Gastroesophageal sphincter (tissue), 3 donors: ENCODE data around the gene PRKCD.

Experiments
- EP300 ChIP-seq: sonication (generic); formaldehyde crosslinking; IDR thresholded peaks from one replicate; pipeline ENCODE4 v1.6.1; 2017; ENCODE audit warnings: antibody characterized with exemption, mild to moderate bottlenecking
- POLR2A ChIP-seq, 2 donors: fragments of 450-650 bp; IDR thresholded peaks; one replicate each; pipeline ENCODE4 v1.6.1; 2017; ENCODE audit warnings: antibody characterized with exemption in 2 of 2, mild to moderate bottlenecking in 2 of 2, moderate library complexity in 1 of 2
- POLR2AphosphoS5 ChIP-seq: sonication (generic); formaldehyde crosslinking; IDR thresholded peaks from one replicate; pipeline ENCODE4 v1.6.1; 2017; ENCODE audit warnings: antibody characterized with exemption
- TF ChIP-seq, protein P1 (sequence below), 4 experiments: fragments of 200-600 bp in 2 of 4; fragments of 450-650 bp in 2 of 4; sonication (generic) in 1 of 4; IDR thresholded peaks; one replicate each; pipeline ENCODE4 v1.5.1; 2017 to 2019; ENCODE audit warnings: antibody characterized with exemption in 4 of 4, mild to moderate bottlenecking in 2 of 4, moderate library complexity in 2 of 4

DNA sequence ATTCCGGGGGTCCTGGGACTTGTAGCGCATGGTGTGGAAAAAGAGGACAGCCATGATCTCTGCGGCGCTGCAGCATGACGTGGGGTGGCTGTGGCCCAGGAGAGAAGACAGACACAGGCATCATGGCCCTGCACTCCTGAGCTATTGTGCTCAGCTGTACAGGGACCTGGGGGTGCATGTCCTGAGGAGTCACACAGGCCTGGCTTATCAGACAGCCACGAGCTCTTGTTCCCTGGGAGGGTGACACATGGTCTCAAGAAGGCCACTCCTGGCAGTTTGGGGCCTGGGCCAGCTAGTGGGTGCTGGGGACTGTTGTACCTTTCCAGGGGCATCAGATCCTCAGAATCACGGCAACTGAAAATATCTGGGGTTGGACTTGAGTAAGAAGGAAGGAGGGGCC, 81.1 kb downstream of the PRKCD start:
- TF ChIP-seq, protein P1, sequence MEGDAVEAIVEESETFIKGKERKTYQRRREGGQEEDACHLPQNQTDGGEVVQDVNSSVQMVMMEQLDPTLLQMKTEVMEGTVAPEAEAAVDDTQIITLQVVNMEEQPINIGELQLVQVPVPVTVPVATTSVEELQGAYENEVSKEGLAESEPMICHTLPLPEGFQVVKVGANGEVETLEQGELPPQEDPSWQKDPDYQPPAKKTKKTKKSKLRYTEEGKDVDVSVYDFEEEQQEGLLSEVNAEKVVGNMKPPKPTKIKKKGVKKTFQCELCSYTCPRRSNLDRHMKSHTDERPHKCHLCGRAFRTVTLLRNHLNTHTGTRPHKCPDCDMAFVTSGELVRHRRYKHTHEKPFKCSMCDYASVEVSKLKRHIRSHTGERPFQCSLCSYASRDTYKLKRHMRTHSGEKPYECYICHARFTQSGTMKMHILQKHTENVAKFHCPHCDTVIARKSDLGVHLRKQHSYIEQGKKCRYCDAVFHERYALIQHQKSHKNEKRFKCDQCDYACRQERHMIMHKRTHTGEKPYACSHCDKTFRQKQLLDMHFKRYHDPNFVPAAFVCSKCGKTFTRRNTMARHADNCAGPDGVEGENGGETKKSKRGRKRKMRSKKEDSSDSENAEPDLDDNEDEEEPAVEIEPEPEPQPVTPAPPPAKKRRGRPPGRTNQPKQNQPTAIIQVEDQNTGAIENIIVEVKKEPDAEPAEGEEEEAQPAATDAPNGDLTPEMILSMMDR (IDR thresholded peaks at IDR 0.05): no peak
- TF ChIP-seq POLR2AphosphoS5 (no peak), POLR2A (IDR thresholded peaks at IDR 0.05) (no peak), EP300 (no peak)
